OCI-M2 (cell line): ENCODE measurements around the gene PITHD1.
"Not testable (repeated sequence)": the region's sequence is repeated elsewhere in the genome, so short reads cannot be mapped to it uniquely, and the experiment has no call there.

ENCODE experiments used
- DNase-seq: peaks from one replicate; lab custom pipeline; 2025; ENCODE audit not compliant: unreplicated experiment; lab: John Stamatoyannopoulos, UW

PITHD1 gene

GRCh38 chr1:23797478-23798448, 19.5 kb downstream of the PITHD1 start:
- no peak for DNase-seq

GRCh38 chr1:23798662-23799142, 20.5 kb downstream of the PITHD1 start:
- no peak for DNase-seq

DNA sequence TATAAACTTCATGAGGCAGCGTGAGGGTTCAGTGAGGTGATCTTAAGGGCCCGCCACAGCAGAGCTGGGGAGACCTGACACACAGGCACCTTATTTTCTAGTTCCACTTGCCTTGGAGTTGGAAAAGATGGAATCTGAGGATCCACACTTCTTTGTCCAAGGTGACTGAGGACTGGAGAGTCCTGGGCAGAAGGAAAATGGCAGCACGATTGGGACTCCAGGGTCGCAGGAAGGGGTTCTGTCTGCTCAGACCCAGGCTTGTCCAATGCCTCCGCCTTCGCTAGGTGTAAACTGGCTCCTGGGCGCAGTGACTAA, 21.0 kb downstream of the PITHD1 start:
- no peak for DNase-seq

DNA sequence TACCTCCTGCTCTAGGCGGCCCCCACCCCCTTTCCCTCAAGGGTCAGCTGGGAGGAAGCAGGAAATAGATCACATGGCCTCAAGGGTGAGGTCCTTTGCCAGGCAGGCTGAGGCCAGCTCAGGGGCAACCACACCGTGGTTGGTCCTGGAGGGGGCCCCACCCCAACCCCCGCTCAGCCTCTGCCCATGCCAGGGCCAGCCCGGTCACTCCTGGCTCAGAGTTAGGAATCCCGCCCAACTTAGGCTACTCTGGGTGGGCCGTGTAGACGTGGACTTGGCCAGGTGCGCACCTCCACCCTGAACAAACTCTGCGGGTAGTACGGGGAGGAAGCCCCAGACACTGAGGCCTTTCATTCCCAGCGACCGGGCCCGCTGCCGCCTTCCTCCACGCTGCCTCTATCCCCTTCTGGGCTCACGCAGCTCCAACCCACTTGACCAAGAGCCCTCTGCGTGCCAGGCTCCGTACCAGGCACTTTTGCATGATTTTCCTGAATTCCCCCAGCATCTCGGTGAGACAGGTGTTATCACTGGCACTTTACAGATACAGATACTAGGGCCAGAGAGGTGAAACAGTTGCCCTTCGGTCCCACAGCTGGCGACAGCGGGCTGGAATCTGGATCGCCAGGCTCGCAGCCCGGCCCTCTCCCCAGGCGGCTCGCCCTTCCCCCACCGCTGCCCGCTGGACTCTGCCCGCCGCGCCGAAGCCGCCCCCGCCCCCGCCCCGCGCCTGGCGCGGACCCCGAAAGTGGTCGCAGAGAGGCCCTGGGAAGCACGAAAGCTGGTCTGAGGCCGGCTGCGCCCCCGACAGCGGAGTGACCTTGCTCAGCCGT, 21.6 kb downstream of the PITHD1 start:
- DNase-seq: no peak

GRCh38 chr1:23800400-23801337, 22.5 kb downstream of the PITHD1 start, which contains the start of gene GALE:
GALE (minus strand) TSS chr1:23800754; CDS start chr1:23799007, 1,747 bp downstream.
- no peak for DNase-seq

- no peak for DNase-seq
These were observed 23.1 kb downstream of the PITHD1 start for GRCh38 chr1:23801338-23801748.

GRCh38 chr1:23801876-23802275, 23.7 kb downstream of the PITHD1 start:
- no peak for DNase-seq

DNA sequence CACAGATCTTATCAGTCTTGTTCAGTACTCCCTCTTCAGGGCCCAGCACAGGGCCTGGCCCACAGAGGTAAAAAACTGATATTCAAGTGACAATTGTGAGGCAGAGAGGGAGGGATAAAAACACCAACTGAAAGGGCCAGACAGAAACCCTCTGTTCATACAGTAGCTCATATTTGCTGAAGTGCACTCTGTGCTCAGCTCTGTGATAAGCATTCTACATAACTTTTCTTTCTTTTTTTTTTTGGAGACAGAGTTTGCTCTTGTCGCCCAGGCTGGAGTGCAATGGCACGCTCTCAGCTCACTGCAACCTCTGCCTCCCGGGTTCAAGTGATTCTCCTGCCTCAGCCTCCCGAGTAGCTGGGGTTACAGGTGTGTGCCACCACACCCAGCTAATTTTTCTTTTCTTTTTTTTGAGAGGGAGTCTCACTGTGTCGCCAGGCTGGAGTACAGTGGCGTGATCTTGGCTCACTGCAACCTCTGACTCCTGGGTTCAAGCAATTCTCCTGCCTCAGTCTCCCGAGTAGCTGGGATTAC, 24.7 kb downstream of the PITHD1 start:
- DNase-seq: not testable (repeated sequence)

DNA sequence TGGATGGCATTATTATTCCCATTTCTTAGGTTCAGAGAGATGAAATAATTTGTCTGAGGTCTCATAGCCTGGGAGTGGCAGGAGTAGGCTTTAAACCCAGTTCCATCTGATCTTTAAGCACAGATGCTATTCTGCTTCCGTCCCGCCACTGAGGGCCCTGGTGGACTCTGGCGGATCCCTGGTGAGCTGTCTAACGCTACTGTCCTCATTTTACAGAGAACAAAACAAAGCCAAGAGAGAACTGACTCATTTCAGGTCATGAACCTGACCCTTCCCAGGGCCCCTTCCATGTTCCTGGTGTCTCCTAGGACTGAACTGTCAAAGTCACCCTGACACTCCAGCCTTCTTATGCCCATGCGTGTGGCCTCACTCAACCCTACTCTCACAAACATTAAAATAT, 25.5 kb downstream of the PITHD1 start:
- DNase-seq: no peak

GRCh38 chr1:23804183-23804835, 26.1 kb downstream of the PITHD1 start:
- no peak for DNase-seq

DNA sequence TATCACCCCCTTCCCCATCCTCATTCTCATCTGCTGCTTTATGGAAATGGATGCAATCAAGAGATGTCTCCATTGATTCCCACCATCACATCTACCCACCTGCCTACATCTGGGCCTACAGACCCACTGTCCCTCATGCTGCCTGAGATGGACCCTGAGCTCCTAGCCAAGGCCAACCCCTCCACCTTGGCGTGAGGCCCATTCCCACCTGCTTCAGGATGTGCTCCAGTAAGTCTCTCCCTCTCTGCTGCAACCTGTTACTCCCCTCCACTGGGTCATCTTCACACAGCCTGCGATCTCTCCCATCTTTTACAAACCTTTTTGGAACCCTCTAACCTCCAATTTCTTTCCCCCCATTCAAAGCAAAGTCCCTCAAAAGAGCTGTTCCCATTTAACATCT, 26.8 kb downstream of the PITHD1 start:
- DNase-seq: no peak

GRCh38 chr1:23806280-23806679, 28.1 kb downstream of the PITHD1 start:
- no peak for DNase-seq

GRCh38 chr1:23807453-23807852, 29.2 kb downstream of the PITHD1 start:
- no peak for DNase-seq

DNA sequence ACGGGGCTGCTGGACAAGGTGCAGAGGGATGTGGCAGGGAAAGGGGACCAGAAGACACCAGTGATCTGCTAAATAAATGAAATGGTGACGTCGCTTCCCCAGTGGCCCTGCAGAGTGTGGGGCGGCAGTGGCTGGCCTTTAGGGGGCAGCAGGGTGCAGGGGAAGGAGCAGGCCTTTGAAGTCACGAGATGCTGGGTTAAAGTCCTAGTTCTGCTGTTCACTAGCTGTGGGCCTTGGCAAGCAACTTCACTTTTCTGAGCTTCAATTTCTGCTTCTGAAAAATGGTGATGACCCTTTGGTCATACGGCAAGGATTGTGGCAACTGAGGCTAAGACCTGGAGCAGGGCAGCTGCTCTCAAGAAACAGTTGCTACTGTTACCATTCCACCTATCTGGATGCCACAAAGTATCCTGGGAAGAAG, 31.5 kb downstream of the PITHD1 start:
- DNase-seq: peak; percentile 36

DNA sequence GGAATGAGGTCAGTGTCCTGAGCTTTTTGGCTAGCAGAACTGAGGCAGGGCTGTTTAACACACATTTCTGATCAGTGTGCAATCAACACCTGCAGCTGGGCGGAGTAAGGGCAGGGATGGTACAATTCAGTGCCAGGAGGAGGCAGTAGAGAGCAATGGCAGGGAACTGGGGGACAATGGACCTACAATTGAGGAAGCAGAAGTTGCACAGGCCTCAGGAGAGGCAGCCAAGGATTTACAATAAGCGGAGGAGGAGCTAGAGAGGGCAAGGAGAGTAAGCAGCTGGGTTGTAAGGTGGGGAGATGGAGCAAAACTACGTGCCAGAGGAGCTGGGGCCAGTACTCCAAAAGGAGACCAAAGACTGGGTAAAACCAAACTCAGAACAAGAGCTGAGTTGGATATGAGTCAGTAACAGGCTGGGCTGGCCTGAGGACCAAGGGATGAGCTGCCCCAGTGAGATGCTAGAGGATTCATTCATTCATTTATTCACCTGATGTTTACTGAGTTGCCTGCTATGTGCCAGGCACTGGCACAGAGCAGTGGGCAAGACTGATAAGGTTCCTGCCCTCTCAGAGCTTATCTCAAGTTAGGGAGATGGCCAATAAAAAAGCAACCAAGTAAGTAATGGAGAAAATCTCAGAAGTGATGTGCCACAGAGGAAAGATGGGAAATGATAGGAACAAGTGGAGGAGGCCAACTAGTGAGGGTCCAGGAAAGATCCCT, 32.8 kb downstream of the PITHD1 start:
- no peak for DNase-seq

DNA sequence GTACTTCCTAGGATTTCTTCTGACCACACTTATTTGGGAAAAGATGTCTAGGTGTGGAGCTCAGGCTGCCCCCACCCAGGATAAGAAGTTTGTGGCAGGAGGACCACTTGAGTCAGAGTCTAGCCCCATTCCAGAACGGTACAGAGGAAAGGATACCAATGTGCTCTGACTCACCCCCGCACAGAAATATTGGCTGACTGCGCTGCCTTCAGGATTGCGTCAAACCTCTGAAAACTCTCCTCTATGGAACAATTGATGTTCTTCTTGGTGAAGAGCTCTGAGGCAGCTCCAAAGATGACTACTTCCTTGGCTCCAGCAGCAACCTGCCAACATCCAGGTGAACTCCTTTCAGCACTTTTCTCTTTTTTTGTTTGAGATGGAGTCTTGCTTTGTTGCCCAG, 35.8 kb downstream of the PITHD1 start:
- no peak for DNase-seq

- DNase-seq: no peak
These were observed 38.1 kb downstream of the PITHD1 start for GRCh38 chr1:23816361-23816760.

DNA sequence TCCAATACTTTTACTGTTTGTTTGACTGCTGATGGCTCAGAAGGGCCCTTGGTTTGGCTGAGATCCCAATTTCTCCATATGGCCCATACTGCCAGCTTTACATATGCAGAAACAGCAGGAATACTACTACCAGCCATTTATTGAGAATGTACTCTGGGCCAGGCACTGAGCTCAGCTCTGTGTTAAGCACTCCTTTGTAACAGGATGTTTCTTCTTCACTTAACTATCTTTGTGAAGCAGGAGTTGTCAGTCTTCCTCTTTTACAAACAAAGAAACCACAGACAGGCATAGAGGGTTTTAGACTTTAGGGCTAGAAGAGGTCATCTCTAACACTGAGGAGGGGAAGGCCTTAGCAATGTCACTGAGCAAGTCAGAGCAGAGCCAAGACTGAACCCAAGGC, 38.7 kb downstream of the PITHD1 start:
- DNase-seq: no peak

GRCh38 chr1:23817633-23818032, 39.4 kb downstream of the PITHD1 start:
- no peak for DNase-seq
